ENCODE results near the gene GALNT16. TPM values are rescaled to one million over a fixed set of nuclear protein-coding genes. Genes with fewer than 3 reads are reported as not detected.

The GALNT16 gene
- total RNA-seq, 1 experiment from 2014 or later, result 4.0 TPM

DNA sequence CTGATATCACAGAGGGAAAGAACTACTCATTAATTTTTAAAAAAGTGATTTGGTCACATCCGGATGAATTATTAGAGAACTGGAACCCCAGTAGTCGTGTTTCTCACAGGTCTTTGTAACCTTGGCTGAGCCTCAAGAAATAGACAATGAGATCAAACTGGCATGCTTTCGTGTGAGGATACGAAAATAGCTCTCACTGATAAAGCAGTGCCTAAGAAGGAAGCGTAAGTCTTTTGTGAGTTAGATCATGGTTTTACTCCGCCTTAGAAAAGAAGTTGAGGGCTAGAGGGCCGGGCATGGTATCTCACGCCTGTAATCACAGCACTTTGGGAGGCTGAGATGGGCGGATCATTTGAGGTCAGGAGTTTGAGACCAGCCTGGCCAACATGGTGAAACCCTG is 33.8 kb upstream of the GALNT16 start:
- Mint-ChIP-seq H3K27me3 (ENCODE audit: unreplicated experiment) (no peaks in the 10 kb centered on the region), H3K4me3 (ENCODE audit: low read depth, unreplicated experiment) (no peak overlapping the region), H3K36me3 (ENCODE audit: insufficient read depth, unreplicated experiment) (no peaks in the 10 kb centered on the region), H3K4me1 (ENCODE audit: low read depth, unreplicated experiment) (peaks cover under 1% of the 10 kb centered on the region), H3K9me3 (ENCODE audit: low read depth, unreplicated experiment) (no peaks in the 10 kb centered on the region), H3K27ac (ENCODE audit: unreplicated experiment) (no peak overlapping the region)
- CTCF ChIA-PET, result interaction anchor here (0.7 kb wide), 1 partner anchor 12 kb away, joined by 4 read pairs; no protein-coding TSS in a partner anchor
- BruUV-seq (replicated peaks), result no TSS peak
- intact Hi-C loops (cut with micrococcal nuclease; ENCODE audit: unreplicated experiment), result no loop called here
- TF ChIP-seq, protein P1, sequence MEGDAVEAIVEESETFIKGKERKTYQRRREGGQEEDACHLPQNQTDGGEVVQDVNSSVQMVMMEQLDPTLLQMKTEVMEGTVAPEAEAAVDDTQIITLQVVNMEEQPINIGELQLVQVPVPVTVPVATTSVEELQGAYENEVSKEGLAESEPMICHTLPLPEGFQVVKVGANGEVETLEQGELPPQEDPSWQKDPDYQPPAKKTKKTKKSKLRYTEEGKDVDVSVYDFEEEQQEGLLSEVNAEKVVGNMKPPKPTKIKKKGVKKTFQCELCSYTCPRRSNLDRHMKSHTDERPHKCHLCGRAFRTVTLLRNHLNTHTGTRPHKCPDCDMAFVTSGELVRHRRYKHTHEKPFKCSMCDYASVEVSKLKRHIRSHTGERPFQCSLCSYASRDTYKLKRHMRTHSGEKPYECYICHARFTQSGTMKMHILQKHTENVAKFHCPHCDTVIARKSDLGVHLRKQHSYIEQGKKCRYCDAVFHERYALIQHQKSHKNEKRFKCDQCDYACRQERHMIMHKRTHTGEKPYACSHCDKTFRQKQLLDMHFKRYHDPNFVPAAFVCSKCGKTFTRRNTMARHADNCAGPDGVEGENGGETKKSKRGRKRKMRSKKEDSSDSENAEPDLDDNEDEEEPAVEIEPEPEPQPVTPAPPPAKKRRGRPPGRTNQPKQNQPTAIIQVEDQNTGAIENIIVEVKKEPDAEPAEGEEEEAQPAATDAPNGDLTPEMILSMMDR (IDR thresholded peaks at IDR 0.05; ENCODE audit: unreplicated experiment), result no peak
- no peak for DNase-seq

DNA sequence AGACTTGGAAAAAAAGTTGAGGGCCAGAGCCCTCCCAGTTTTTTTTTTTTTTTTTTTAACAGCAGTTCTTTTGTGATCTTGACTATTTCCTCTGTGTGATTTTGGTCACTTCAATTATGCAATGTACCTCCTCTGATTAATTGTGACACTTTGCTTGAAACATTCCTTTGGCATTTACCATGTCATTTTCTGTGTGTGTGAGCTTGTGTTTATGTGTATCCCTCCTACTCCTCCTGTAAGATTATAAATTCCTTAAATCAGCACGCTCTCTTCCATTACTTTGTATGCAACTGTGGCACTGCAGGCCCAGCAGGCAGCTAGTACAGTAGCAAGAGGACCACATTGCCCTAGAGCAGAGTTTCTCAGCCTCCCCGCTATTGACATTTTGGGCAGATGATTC is 33.2 kb upstream of the GALNT16 start:
- H3K9me3 Mint-ChIP-seq (ENCODE audit: low read depth, unreplicated experiment), result no peaks in the 10 kb centered on the region
- H3K36me3 Mint-ChIP-seq (ENCODE audit: insufficient read depth, unreplicated experiment), result peaks cover 4% of the 10 kb centered on the region
- H3K27me3 Mint-ChIP-seq (ENCODE audit: unreplicated experiment), result no peaks in the 10 kb centered on the region
- no peak for DNase-seq
- no TSS peak for BruUV-seq (replicated peaks)
- peaks cover 5% of the 10 kb centered on the region for H3K4me1 Mint-ChIP-seq (ENCODE audit: low read depth, unreplicated experiment)
- intact Hi-C loops (cut with micrococcal nuclease; ENCODE audit: unreplicated experiment), result no loop called here
- H3K27ac Mint-ChIP-seq (ENCODE audit: unreplicated experiment), result no peak overlapping the region
- no peak overlapping the region for H3K4me3 Mint-ChIP-seq (ENCODE audit: low read depth, unreplicated experiment)
- CTCF ChIA-PET, result interaction anchor here (0.7 kb wide), 2 partner anchors 12 to 412 kb away, joined by 4 to 11 read pairs; no protein-coding TSS in a partner anchor
- TF ChIP-seq, protein P1 (IDR thresholded peaks at IDR 0.05; ENCODE audit: unreplicated experiment), result no peak

DNA sequence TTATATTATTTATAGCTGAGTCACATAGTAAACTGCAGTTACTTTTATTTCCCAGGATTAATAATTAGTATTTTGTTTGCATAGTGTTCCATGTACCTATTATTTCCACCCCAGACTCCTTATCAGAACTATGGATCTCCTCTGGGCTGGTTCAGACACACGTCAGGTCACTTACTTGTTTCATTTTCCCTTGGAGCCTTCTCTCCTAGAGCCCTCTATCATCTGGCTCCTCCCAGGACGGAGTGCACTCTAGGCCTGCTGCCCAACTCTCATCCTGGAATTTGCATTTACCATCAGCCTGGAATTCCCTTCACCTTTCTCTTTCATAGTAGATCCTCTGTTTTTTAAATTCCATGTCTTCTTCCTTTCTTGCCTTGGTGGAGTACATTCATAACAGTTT is 28.5 kb upstream of the GALNT16 start:
- Mint-ChIP-seq H3K36me3 (ENCODE audit: insufficient read depth, unreplicated experiment) (peaks cover 4% of the 10 kb centered on the region), H3K4me1 (ENCODE audit: low read depth, unreplicated experiment) (peaks cover 5% of the 10 kb centered on the region), H3K9me3 (ENCODE audit: low read depth, unreplicated experiment) (no peaks in the 10 kb centered on the region), H3K4me3 (ENCODE audit: low read depth, unreplicated experiment) (no peak overlapping the region), H3K27ac (ENCODE audit: unreplicated experiment) (no peak overlapping the region), H3K27me3 (ENCODE audit: unreplicated experiment) (no peaks in the 10 kb centered on the region)
- intact Hi-C loops (cut with micrococcal nuclease; ENCODE audit: unreplicated experiment), result no loop called here
- CTCF ChIA-PET, result no interaction called here
- DNase-seq, result no peak
- TF ChIP-seq, protein P1 (IDR thresholded peaks at IDR 0.05; ENCODE audit: unreplicated experiment), result no peak
- no TSS peak for BruUV-seq (replicated peaks)

DNA sequence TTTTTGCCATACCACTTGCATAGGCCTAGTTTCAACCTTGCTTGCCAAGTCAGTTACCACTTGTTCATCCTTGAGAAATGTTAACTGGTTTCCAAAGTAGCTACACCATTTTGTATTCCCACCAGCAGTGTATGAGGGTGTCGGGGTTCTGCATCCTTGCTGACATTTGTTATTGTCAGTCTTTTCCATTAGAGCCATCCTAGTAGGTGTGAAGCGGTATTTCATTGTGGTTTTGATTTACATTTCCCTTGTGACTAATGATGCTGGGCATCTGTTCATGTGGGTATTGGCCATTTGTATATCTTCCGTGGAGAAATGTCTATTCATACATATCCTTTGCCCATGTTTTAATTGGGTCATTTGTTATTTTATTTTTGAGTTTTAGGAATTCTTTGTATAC is 27.6 kb upstream of the GALNT16 start:
- BruUV-seq (replicated peaks), result no TSS peak
- Mint-ChIP-seq H3K27me3 (ENCODE audit: unreplicated experiment) (no peaks in the 10 kb centered on the region), H3K4me1 (ENCODE audit: low read depth, unreplicated experiment) (peaks cover 5% of the 10 kb centered on the region), H3K4me3 (ENCODE audit: low read depth, unreplicated experiment) (no peak overlapping the region), H3K36me3 (ENCODE audit: insufficient read depth, unreplicated experiment) (peaks cover 4% of the 10 kb centered on the region), H3K27ac (ENCODE audit: unreplicated experiment) (no peak overlapping the region), H3K9me3 (ENCODE audit: low read depth, unreplicated experiment) (no peaks in the 10 kb centered on the region)
- intact Hi-C loops (cut with micrococcal nuclease; ENCODE audit: unreplicated experiment), result no loop called here
- CTCF ChIA-PET, result no interaction called here
- TF ChIP-seq, protein P1 (IDR thresholded peaks at IDR 0.05; ENCODE audit: unreplicated experiment), result no peak
- no peak for DNase-seq

Data from Calu3 (cell line).